Right lobe of liver (tissue), 6 donors: Measurements from ENCODE around the gene GNAZ. TPM values are rescaled to one million over a fixed set of nuclear protein-coding genes. Genes with fewer than 3 reads are reported as not detected.

Source experiments
- ATAC-seq, 4 donors: fragments of 200-7000 bp; cut with Tn5 transposase; one replicate each; pipeline ENCODE4 v1.9.1; 2020; ENCODE audit warnings: mild to moderate bottlenecking in 4 of 4, moderate library complexity in 4 of 4
- DNase-seq, 3 donors: peaks; one replicate each; pipeline ENCODE4 v3.0.0-alpha.2; 2020
- H3K27ac ChIP-seq, 3 donors: fragments of 200-600 bp; one replicate each; pipeline ENCODE4 v1.8.0; 2022
- H3K27me3 ChIP-seq, 2 donors: fragments of 200-600 bp; one replicate each; pipeline ENCODE4 v1.8.0; 2022
- H3K36me3 ChIP-seq, 4 donors: fragments of 200-600 bp; sonication (generic) in 1 of 4; one replicate each; pipeline versions ENCODE4 v1.5.1 to v1.8.0; 2017 to 2022; ENCODE audit warnings: control low read depth in 1 of 4
- H3K4me1 ChIP-seq, 4 donors: fragments of 200-600 bp; sonication (generic) in 1 of 4; one replicate each; pipeline versions ENCODE4 v1.5.1 to v1.8.0; 2017 to 2022; ENCODE audit warnings: control low read depth in 1 of 4
- H3K4me3 ChIP-seq, 3 donors: fragments of 200-600 bp; one replicate each; pipeline ENCODE4 v1.8.0; 2022
- H3K9me3 ChIP-seq, 4 donors: fragments of 200-600 bp; sonication (generic) in 1 of 4; one replicate each; pipeline versions ENCODE4 v1.5.1 to v1.8.0; 2017 to 2022; ENCODE audit warnings: control low read depth in 1 of 4
- CTCF ChIP-seq, 4 donors: fragments of 200-600 bp in 3 of 4; fragments of 450-650 bp in 1 of 4; IDR thresholded peaks; one replicate each; pipeline versions ENCODE4 v1.5.1 to v1.8.0; 2016 to 2022; ENCODE audit warnings: antibody characterized with exemption in 4 of 4, mild to moderate bottlenecking in 2 of 4
- POLR2A ChIP-seq: fragments of 450-650 bp; IDR thresholded peaks from one replicate; pipeline ENCODE4 v1.6.1; 2017; ENCODE audit warnings: antibody characterized with exemption, mild to moderate bottlenecking
- WGBS: methylation state at CpG from one replicate; pipeline ENCODE4 v1.1.6; 2018; ENCODE audit warnings: low coverage, low lambda C conversion rate; ENCODE audit not compliant: insufficient coverage; ENCODE audit errors: missing lambda C conversion rate; 5-methylcytosine and 5-hydroxymethylcytosine counted together
- intact Hi-C, 2 donors: fragments of 100-400 bp; cut with DNase I; formaldehyde crosslinking; loops; one replicate each; pipeline versions ENCODE4 v1.11.2 to v1.14.1; 2022
- total RNA-seq, 6 experiments: library from RNA; depleted of rRNA in 2 of 6; stranded (reverse); fragments of >200 nt in 2 of 6; fragmentation: NEBNext Ultra II Directional in 3 of 6; extraction: Animal tissue kit (Norgen Biotek cat#: 25700) in 3 of 6; gene quantifications; one replicate each; pipeline versions ENCODE4 v1.1.0 to v1.2.4, GENCODE V29; 2016 to 2023
- donor health status: DM: no; HTN: yes; CAD: no.
- donor health status: DM: no; HTN: no; CAD: no.
- donor health status: DM: no; HTN: no; CAD: no.
- donor health status: DM: no; HTN: yes; CAD: no.
- donor health status: DM: no; HTN: yes; CAD: no.

The GNAZ gene
- total RNA-seq, 6 experiments from 2014 or later: 0.15 to 1.5 (median 0.53) TPM

- no peaks in the 10 kb centered on the region for H3K4me1 ChIP-seq
- 57% methylated on average over 3 of the region's 18 CpGs for WGBS
- no peak for DNase-seq
- ATAC-seq: no peak
- no peaks in the 10 kb centered on the region for H3K9me3 ChIP-seq
- no peaks in the 10 kb centered on the region for H3K27me3 ChIP-seq
- no peak overlapping the region for H3K4me3 ChIP-seq
- no peak overlapping the region for H3K27ac ChIP-seq
- intact Hi-C loops: no loop called here
- no peaks in the 10 kb centered on the region for H3K36me3 ChIP-seq
- TF ChIP-seq CTCF (IDR thresholded peaks at IDR 0.05) (no peak), POLR2A (no peak)
Measured at GRCh38 chr22:23115825-23116494, 45.6 kb downstream of the GNAZ start.

GRCh38 chr22:23116506-23117263, 46.4 kb downstream of the GNAZ start:
- intact Hi-C loops: no loop called here
- no peaks in the 10 kb centered on the region for H3K4me1 ChIP-seq
- no peaks in the 10 kb centered on the region for H3K9me3 ChIP-seq
- no peaks in the 10 kb centered on the region for H3K27me3 ChIP-seq
- H3K4me3 ChIP-seq: no peak overlapping the region
- H3K36me3 ChIP-seq: no peaks in the 10 kb centered on the region
- TF ChIP-seq POLR2A (no peak), CTCF (IDR thresholded peaks at IDR 0.05) (no peak)
- H3K27ac ChIP-seq: no peak overlapping the region
- ATAC-seq (no peak), DNase-seq (no peak)
- WGBS: 83% methylated on average over 2 of the region's 10 CpGs

- H3K4me3 ChIP-seq: no peak overlapping the region
- no peaks in the 10 kb centered on the region for H3K4me1 ChIP-seq
- DNase-seq: no peak
- H3K27me3 ChIP-seq: no peaks in the 10 kb centered on the region
- H3K27ac ChIP-seq: no peak overlapping the region
- H3K9me3 ChIP-seq: no peaks in the 10 kb centered on the region
- intact Hi-C loops: no loop called here
- TF ChIP-seq POLR2A (no peak), CTCF (IDR thresholded peaks at IDR 0.05) (no peak)
- WGBS: no CpG with 5 or more reads among the region's 10 CpGs
- ATAC-seq: no peak
- no peaks in the 10 kb centered on the region for H3K36me3 ChIP-seq
Measured at GRCh38 chr22:23117275-23117674, 47.0 kb downstream of the GNAZ start.

- Histone ChIP-seq H3K27ac (no peak overlapping the region), H3K4me1 (no peaks in the 10 kb centered on the region), H3K4me3 (no peak overlapping the region), H3K9me3 (no peaks in the 10 kb centered on the region), H3K36me3 (no peaks in the 10 kb centered on the region), H3K27me3 (no peaks in the 10 kb centered on the region)
- TF ChIP-seq CTCF (IDR thresholded peaks at IDR 0.05) (no peak), POLR2A (no peak)
- ATAC-seq: no peak
- no peak for DNase-seq
- intact Hi-C loops: no loop called here
- no CpG with 5 or more reads among the region's 15 CpGs for WGBS
Measured at GRCh38 chr22:23117891-23118646, 47.8 kb downstream of the GNAZ start.
